Stomach smooth muscle (tissue), 2 donors: ENCODE data around the gene MORN1.
A peak's percentile ranks its signal among the peaks of the same experiment; 100 is the strongest.

Experiments
- H3K27ac ChIP-seq: one replicate; pipeline ENCODE4 v1.7.0; 2013; ENCODE audit warnings: mild to moderate bottlenecking, low read length, inconsistent platforms
- H3K27me3 ChIP-seq, 2 donors: one replicate each; pipeline ENCODE4 v1.7.0; 2013; ENCODE audit warnings: low read length in 2 of 2; ENCODE audit not compliant: insufficient read depth in 2 of 2, control insufficient read depth in 1 of 2
- H3K36me3 ChIP-seq, 2 donors: one replicate each; pipeline ENCODE4 v1.7.0; 2013; ENCODE audit warnings: low read length in 2 of 2; ENCODE audit not compliant: control insufficient read depth in 2 of 2, insufficient read depth in 2 of 2
- H3K4me1 ChIP-seq: one replicate; pipeline ENCODE4 v1.7.0; 2013; ENCODE audit warnings: low read length; ENCODE audit not compliant: control insufficient read depth, insufficient read depth
- H3K4me3 ChIP-seq, 2 donors: one replicate each; pipeline ENCODE4 v1.7.0; 2013; ENCODE audit warnings: low read length in 2 of 2
- H3K9ac ChIP-seq, 2 donors: one replicate each; pipeline ENCODE4 v1.7.0; 2013; ENCODE audit warnings: low read length in 2 of 2, mild to moderate bottlenecking in 1 of 2
- H3K9me3 ChIP-seq, 2 donors: one replicate each; pipeline ENCODE4 v1.7.0; 2013; ENCODE audit warnings: low read length in 2 of 2; ENCODE audit not compliant: control insufficient read depth in 2 of 2
- donor health status: healthy.
- donor health status: Pancreatic carcinoma.

Gene MORN1

GRCh38 chr1:2412773-2413494 is 21.6 kb upstream of the MORN1 start:
- H3K36me3 ChIP-seq = peaks cover 0 to 10% of the 10 kb centered on the region in 2 donors
- H3K9me3 ChIP-seq = no peaks in the 10 kb centered on the region
- H3K27ac ChIP-seq = peak overlapping the region; percentile 76
- peak overlapping the region; percentile 76 to 84 for H3K4me3 ChIP-seq
- H3K27me3 ChIP-seq = peaks cover 11 to 15% of the 10 kb centered on the region in 2 donors
- peaks cover 28% of the 10 kb centered on the region for H3K4me1 ChIP-seq
- peak overlapping the region; percentile 71 to 74 for H3K9ac ChIP-seq

GRCh38 chr1:2412395-2412772 is 21.0 kb upstream of the MORN1 start, which contains the start of gene PEX10:
Gene PEX10, minus strand, starts transcription at chr1:2412564. Its CDS starts 62 bp downstream, at chr1:2412502.
- H3K27me3 ChIP-seq = peaks cover 5 to 9% of the 10 kb centered on the region in 2 donors
- no peaks in the 10 kb centered on the region for H3K9me3 ChIP-seq
- peak within 1 kb of the TSS; percentile 84 to 94 for H3K9ac ChIP-seq
- H3K4me1 ChIP-seq = peaks cover 28% of the 10 kb centered on the region
- H3K27ac ChIP-seq = peak within 1 kb of the TSS; percentile 76
- H3K36me3 ChIP-seq = peaks cover 3 to 13% of the 10 kb centered on the region in 2 donors
- peak within 1 kb of the TSS; percentile 81 to 84 for H3K4me3 ChIP-seq

- Histone ChIP-seq H3K27me3 (peaks cover 4% of the 10 kb centered on the region in 2 donors), H3K36me3 (peaks cover 8 to 16% of the 10 kb centered on the region in 2 donors), H3K4me3 (peak overlapping the region; percentile 81 to 84), H3K9ac (peak overlapping the region; percentile 84 to 94), H3K27ac (peak overlapping the region; percentile 74), H3K9me3 (no peaks in the 10 kb centered on the region), H3K4me1 (peaks cover 28% of the 10 kb centered on the region)
Observed at GRCh38 chr1:2411801-2412394, 20.5 kb upstream of the MORN1 start.

GRCh38 chr1:2409745-2410144 is 18.4 kb upstream of the MORN1 start:
- Histone ChIP-seq H3K27ac (no peak overlapping the region), H3K4me1 (peaks cover 28% of the 10 kb centered on the region), H3K36me3 (peaks cover 18 to 27% of the 10 kb centered on the region in 2 donors)

GRCh38 chr1:2408859-2409276 is 17.5 kb upstream of the MORN1 start:
- peaks cover 22 to 35% of the 10 kb centered on the region in 2 donors for H3K36me3 ChIP-seq
- H3K4me3 ChIP-seq = no peak overlapping the region
- H3K9me3 ChIP-seq = no peaks in the 10 kb centered on the region
- H3K27ac ChIP-seq = no peak overlapping the region
- H3K9ac ChIP-seq = no peak overlapping the region
- no peaks in the 10 kb centered on the region for H3K27me3 ChIP-seq
- peaks cover 24% of the 10 kb centered on the region for H3K4me1 ChIP-seq

More at GRCh38 chr1:2409745-2410144, 18.4 kb upstream of the MORN1 start:
- no peaks in the 10 kb centered on the region for H3K27me3 ChIP-seq
- no peak overlapping the region for H3K4me3 ChIP-seq
- H3K9ac ChIP-seq = no peak overlapping the region
- no peaks in the 10 kb centered on the region for H3K9me3 ChIP-seq

GRCh38 chr1:2408456-2408855 is 17.1 kb upstream of the MORN1 start:
- Histone ChIP-seq H3K4me3 (no peak overlapping the region), H3K4me1 (peaks cover 21% of the 10 kb centered on the region), H3K27me3 (no peaks in the 10 kb centered on the region), H3K9me3 (no peaks in the 10 kb centered on the region), H3K9ac (no peak overlapping the region), H3K36me3 (peaks cover 22 to 37% of the 10 kb centered on the region in 2 donors), H3K27ac (no peak overlapping the region)

- Histone ChIP-seq H3K27me3 (no peaks in the 10 kb centered on the region), H3K36me3 (peaks cover 26 to 37% of the 10 kb centered on the region in 2 donors), H3K4me3 (no peak overlapping the region), H3K9me3 (no peaks in the 10 kb centered on the region), H3K4me1 (peaks cover 16% of the 10 kb centered on the region), H3K27ac (no peak overlapping the region), H3K9ac (no peak overlapping the region)
Observed at GRCh38 chr1:2407991-2408275, 16.6 kb upstream of the MORN1 start.

- H3K9me3 ChIP-seq = no peaks in the 10 kb centered on the region
- H3K4me1 ChIP-seq = peaks cover 16% of the 10 kb centered on the region
- no peak overlapping the region for H3K9ac ChIP-seq
- H3K36me3 ChIP-seq = peaks cover 28 to 42% of the 10 kb centered on the region in 2 donors
- no peak overlapping the region for H3K27ac ChIP-seq
- no peaks in the 10 kb centered on the region for H3K27me3 ChIP-seq
- H3K4me3 ChIP-seq = no peak overlapping the region
Observed at GRCh38 chr1:2407166-2407990, 16.0 kb upstream of the MORN1 start.

GRCh38 chr1:2406451-2407041 is 15.2 kb upstream of the MORN1 start:
- no peak overlapping the region for H3K9ac ChIP-seq
- peaks cover 36 to 49% of the 10 kb centered on the region in 2 donors for H3K36me3 ChIP-seq
- H3K4me3 ChIP-seq = no peak overlapping the region
- no peaks in the 10 kb centered on the region for H3K9me3 ChIP-seq
- H3K27ac ChIP-seq = no peak overlapping the region
- peaks cover 9% of the 10 kb centered on the region for H3K4me1 ChIP-seq
- no peaks in the 10 kb centered on the region for H3K27me3 ChIP-seq

GRCh38 chr1:2405588-2406295 is 14.4 kb upstream of the MORN1 start:
- H3K27me3 ChIP-seq = no peaks in the 10 kb centered on the region
- H3K27ac ChIP-seq = no peak overlapping the region
- H3K9ac ChIP-seq = no peak overlapping the region
- peaks cover 38 to 52% of the 10 kb centered on the region in 2 donors for H3K36me3 ChIP-seq
- no peak overlapping the region for H3K4me3 ChIP-seq
- H3K4me1 ChIP-seq = peaks cover 8% of the 10 kb centered on the region
- H3K9me3 ChIP-seq = no peaks in the 10 kb centered on the region
